A549 (cell line): ENCODE measurements around the gene BUD23. TPM values are rescaled to one million over a fixed set of nuclear protein-coding genes. Genes with fewer than 3 reads are reported as not detected.

Source experiments
- ATAC-seq, 2 experiments: fragments of 200-7000 bp in 1 of 2; fragments of >200 bp in 1 of 2; cut with Nextera tagmentation in 1 of 2; cut with Tn5 transposase in 1 of 2; 3 replicates each; pipeline versions ENCODE4 v1.8.0 to v1.9.1; 2018 to 2020; ENCODE audit warnings: mild to moderate bottlenecking in 1 of 2, moderate library complexity in 1 of 2
- CTCF ChIA-PET: fragments of 300-600 bp; sonication (Branson Sonifier 250); formaldehyde crosslinking; extraction: SDS; loops from one replicate; lab custom pipeline; 2021; ENCODE audit warnings: antibody characterized with exemption, inconsistent platforms; lab: Yijun Ruan, JAX
- POLR2A ChIA-PET: fragments of 350-600 bp; formaldehyde crosslinking; extraction: SDS; loops from one replicate; lab custom pipeline; 2021; ENCODE audit warnings: antibody characterized with exemption, inconsistent platforms; lab: Yijun Ruan, JAX
- DNase-seq, 2 experiments: peaks; one replicate each; pipeline versions ENCODE4 v3.0.0 to v3.0.0-alpha.2; 2011 to 2016; ENCODE audit warnings: low read depth in 1 of 2, low spot score in 1 of 2
- FAIRE-seq: peaks from 2 replicates; lab custom pipeline; 2011; peaks lifted over from hg19 to GRCh38; lab: Jason Lieb, UNC
- H3K27ac ChIP-seq, 2 experiments: fragments of >200 bp; sonication (Bioruptor Twin); formaldehyde crosslinking; 3 replicates each; pipeline ENCODE4 v1.5.1; 2016 to 2017
- H3K4me1 ChIP-seq: fragments of >200 bp; sonication (Bioruptor Twin); formaldehyde crosslinking; 3 replicates; pipeline ENCODE4 v1.6.1; 2016
- H3K4me2 ChIP-seq: fragments of >200 bp; sonication (Bioruptor Twin); formaldehyde crosslinking; 3 replicates; pipeline ENCODE4 v1.6.1; 2016
- H3K4me3 ChIP-seq: fragments of >200 bp; sonication (Bioruptor Twin); formaldehyde crosslinking; 3 replicates; pipeline ENCODE4 v1.5.1; 2016
- H3K9me3 ChIP-seq: fragments of >200 bp; sonication (Bioruptor Twin); formaldehyde crosslinking; 3 replicates; pipeline ENCODE4 v1.6.1; 2016
- CBX2 ChIP-seq: fragments of 200-600 bp; sonication (generic); IDR thresholded peaks from 2 replicates; pipeline ENCODE4 v1.6.1; 2016; ENCODE audit warnings: low read depth, mild to moderate bottlenecking, borderline replicate concordance
- CBX8 ChIP-seq: fragments of 200-600 bp; sonication (generic); IDR thresholded peaks from 2 replicates; pipeline ENCODE4 v1.6.1; 2016
- CHD4 ChIP-seq: fragments of 200-600 bp; sonication (generic); IDR thresholded peaks from 2 replicates; pipeline ENCODE4 v1.6.1; 2016; ENCODE audit warnings: antibody characterized with exemption, mild to moderate bottlenecking, borderline replicate concordance
- CTCF ChIP-seq: fragments of >200 bp; sonication (Bioruptor Twin); formaldehyde crosslinking; IDR thresholded peaks from 3 replicates; pipeline ENCODE4 v1.5.1; 2016
- EHMT2 ChIP-seq: fragments of 200-600 bp; sonication (generic); IDR thresholded peaks from 2 replicates; pipeline ENCODE4 v1.6.1; 2016; ENCODE audit warnings: antibody characterized with exemption, low read depth, mild to moderate bottlenecking, moderate library complexity
- ESRRA ChIP-seq: fragments of 150-350 bp; IDR thresholded peaks from 2 replicates; pipeline ENCODE4 v1.6.1; 2014; ENCODE audit warnings: mild to moderate bottlenecking, low read length, borderline replicate concordance
- FOSB ChIP-seq: fragments of 250-450 bp; sonication (Bioruptor Pico); IDR thresholded peaks from 2 replicates; pipeline ENCODE4 v1.5.0; 2020; ENCODE audit warnings: mild to moderate bottlenecking, moderate library complexity
- FOXS1 ChIP-seq: fragments of 250-450 bp; sonication (Bioruptor Pico); IDR thresholded peaks from 2 replicates; pipeline ENCODE4 v1.5.0; 2020; ENCODE audit warnings: mild to moderate bottlenecking, moderate library complexity
- HDAC2 ChIP-seq: fragments of 200-600 bp; sonication (generic); IDR thresholded peaks from 2 replicates; pipeline ENCODE4 v1.6.1; 2016
- HMGXB4 ChIP-seq: fragments of 250-450 bp; sonication (Bioruptor Pico); IDR thresholded peaks from 2 replicates; pipeline ENCODE4 v1.5.0; 2021; ENCODE audit warnings: mild to moderate bottlenecking, moderate library complexity, borderline replicate concordance
- HOXB5 ChIP-seq: fragments of 250-450 bp; sonication (Bioruptor Pico); IDR thresholded peaks from 2 replicates; pipeline ENCODE4 v1.5.0; 2020; ENCODE audit warnings: mild to moderate bottlenecking, moderate library complexity
- JUN ChIP-seq, 2 experiments: fragments of >200 bp; sonication (Bioruptor Twin); formaldehyde crosslinking; IDR thresholded peaks; 2 replicates in 1 of 2; 3 replicates in 1 of 2; pipeline ENCODE4 v1.6.1; 2016 to 2017
- KDM1A ChIP-seq: fragments of 200-600 bp; sonication (generic); IDR thresholded peaks from 2 replicates; pipeline ENCODE4 v1.6.1; 2016; ENCODE audit warnings: low read depth, mild to moderate bottlenecking
- MAX ChIP-seq: IDR thresholded peaks from 2 replicates; pipeline ENCODE4 v1.6.1; 2012
- NFE2L2 ChIP-seq: fragments of 150-350 bp; conservative IDR thresholded peaks from 2 replicates; pipeline ENCODE4 v1.6.1; 2014; ENCODE audit warnings: low read length
- PHF8 ChIP-seq: fragments of 200-600 bp; sonication (generic); IDR thresholded peaks from 2 replicates; pipeline ENCODE4 v1.6.1; 2016; ENCODE audit warnings: low read depth, mild to moderate bottlenecking, antibody characterized with exemption, moderate library complexity, borderline replicate concordance
- POLR2A ChIP-seq: IDR thresholded peaks from 2 replicates; pipeline ENCODE4 v1.6.1; 2012; ENCODE audit warnings: mild to moderate bottlenecking, low read length
- POLR2AphosphoS2 ChIP-seq: conservative IDR thresholded peaks from 2 replicates; pipeline ENCODE4 v1.6.1; 2012; ENCODE audit warnings: low read length, improper control_type of control experiment, inconsistent platforms
- RAD21 ChIP-seq, 2 experiments: fragments of >200 bp in 1 of 2; sonication (Bioruptor Twin) in 1 of 2; formaldehyde crosslinking in 1 of 2; IDR thresholded peaks in 1 of 2; conservative IDR thresholded peaks in 1 of 2; 2 replicates in 1 of 2; 3 replicates in 1 of 2; pipeline ENCODE4 v1.6.1; 2012 to 2018; ENCODE audit warnings: inconsistent platforms in 1 of 2
- RCOR1 ChIP-seq: fragments of 150-350 bp; IDR thresholded peaks from 2 replicates; pipeline ENCODE4 v1.6.1; 2014; ENCODE audit warnings: antibody characterized with exemption, low read length, low read depth
- RNF2 ChIP-seq: fragments of 200-600 bp; sonication (generic); IDR thresholded peaks from 2 replicates; pipeline ENCODE4 v1.6.1; 2016; ENCODE audit warnings: low read depth, mild to moderate bottlenecking, antibody characterized with exemption, moderate library complexity, borderline replicate concordance
- SMC3 ChIP-seq: fragments of >200 bp; sonication (Bioruptor Twin); formaldehyde crosslinking; IDR thresholded peaks from 3 replicates; pipeline ENCODE4 v1.6.1; 2018; ENCODE audit warnings: inconsistent platforms
- ZC3H11A ChIP-seq: fragments of 450-650 bp; IDR thresholded peaks from 2 replicates; pipeline ENCODE4 v1.6.1; 2014; ENCODE audit warnings: antibody characterized with exemption, mild to moderate bottlenecking
- ZFP36 ChIP-seq: fragments of 450-650 bp; IDR thresholded peaks from 2 replicates; pipeline ENCODE4 v1.6.1; 2014; ENCODE audit warnings: borderline replicate concordance; ENCODE audit not compliant: partially characterized antibody
- WGBS: methylation state at CpG from one replicate; pipeline ENCODE4 v1.1.6; 2017; ENCODE audit errors: missing lambda C conversion rate; 5-methylcytosine and 5-hydroxymethylcytosine counted together
- polyA plus RNA-seq, 4 experiments: library from polyadenylated mRNA; depleted of rRNA in 3 of 4; stranded (reverse); fragments of >200 nt; fragmentation: RNase III in 1 of 4; extraction: RNeasy Plus Mini Kit Qiagen cat#74134 plus additional on column Dnase treatment in 1 of 4; gene quantifications; 2 replicates in 3 of 4; 3 replicates in 1 of 4; pipeline ENCODE4 v1.2.3, GENCODE V29; 2011 to 2017

BUD23 gene
- polyA plus RNA-seq, 2 of the 4 experiments (the other 2 are of a cell fraction) = 134 to 161 TPM

- H3K27ac ChIP-seq = peak within 1 kb of the TSS; percentile 95
- DNase-seq (peak; percentile 85 to 89), FAIRE-seq (no peak), ATAC-seq (peak; percentile 82 to 91)
- peaks cover 18% of the 10 kb centered on the region; the same call in 2 of the 3 replicates for H3K4me1 ChIP-seq
- peak within 1 kb of the TSS; percentile 95 for H3K4me2 ChIP-seq
- H3K9me3 ChIP-seq = peaks cover 7% of the 10 kb centered on the region
- H3K4me3 ChIP-seq = peak within 1 kb of the TSS; percentile 90
- ChIA-PET CTCF (interaction anchor here (0.6 to 9.1 kb wide), 42 partner anchors 9 to 129 kb away, joined by 3 to 86 read pairs (median 5); partner anchors contain the start of genes MLXIPL and STX1A), POLR2A (interaction anchor here (1.0 kb wide), 1 partner anchor 55 kb away, joined by 5 read pairs; no protein-coding TSS in a partner anchor)
- WGBS = 4% methylated on average over 13 of the region's 79 CpGs
- TF ChIP-seq RAD21 (conservative IDR thresholded peaks at IDR 0.05 in 1 of 2, IDR thresholded peaks at IDR 0.05 in 1 of 2) (peak; percentile 71 to 94), FOSB (CRISPR knock-in tag) (no peak), ESRRA (no peak), MAX (peak; percentile 50; the same call in 1 of the 2 replicates), NFE2L2 (no peak), RNF2 (no peak), EHMT2 (no peak), HOXB5 (no peak), CBX2 (no peak), PHF8 (no peak), CTCF (peak; percentile 97), ZFP36 (peak; percentile 56), POLR2A (no peak), JUN (IDR thresholded peaks at IDR 0.05) (peak in 1 of 2 experiments; percentile 81; a peak in 3 of 5 replicates), FOXS1 (CRISPR knock-in tag) (no peak), HDAC2 (peak; percentile 100), ZC3H11A (no peak), CHD4 (peak; percentile 100), POLR2AphosphoS2 (no peak), CBX8 (no peak), HMGXB4 (CRISPR knock-in tag) (no peak), KDM1A (peak; percentile 100), SMC3 (peak; percentile 99), RCOR1 (peak; percentile 96; the same call in 1 of the 2 replicates)
These were observed 15.9 kb upstream of the BUD23 start, which contains the start of gene VPS37D for GRCh38 chr7:73667344-73668102. TSS of gene VPS37D (plus strand) at chr7:73667831. CDS start at chr7:73667959, 128 bp downstream.
